Activated T-cell treated with anti-CD3 and anti-CD28 coated beads, Interleukin-2, amount 50 U/mL, for 24 hours (primary cell): ENCODE measurements around the gene VCPKMT.
A peak's percentile ranks its signal among the peaks of the same experiment; 100 is the strongest.

Experiments used
- DNase-seq: peaks from one replicate; pipeline ENCODE4 v3.0.0-alpha.2; 2020
- H3K27ac Mint-ChIP-seq: 2 replicates; pipeline ENCODE4 v1.8.0; 2020; ENCODE audit warnings: mild to moderate bottlenecking, mixed read lengths
- H3K27me3 Mint-ChIP-seq: 2 replicates; pipeline ENCODE4 v1.8.0; 2020; ENCODE audit warnings: mixed read lengths
- H3K36me3 Mint-ChIP-seq: 2 replicates; pipeline ENCODE4 v1.8.0; 2020; ENCODE audit warnings: low read depth, mixed read lengths
- H3K4me1 Mint-ChIP-seq: 2 replicates; pipeline ENCODE4 v1.8.0; 2020; ENCODE audit warnings: low read depth, mixed read lengths
- H3K4me3 Mint-ChIP-seq: 2 replicates; pipeline ENCODE4 v1.8.0; 2020; ENCODE audit warnings: mild to moderate bottlenecking, moderate library complexity, mixed read lengths
- H3K9me3 Mint-ChIP-seq: 2 replicates; pipeline ENCODE4 v1.8.0; 2020; ENCODE audit warnings: mixed read lengths

The VCPKMT gene

GRCh38 chr14:50116181-50116956 is at the start of gene VCPKMT:
Gene VCPKMT, minus strand, starts transcription at chr14:50116572. Its CDS starts 20 bp downstream, at chr14:50116552.
- peak; percentile 98 for DNase-seq
- H3K36me3 Mint-ChIP-seq, result peaks cover 63% of the 10 kb centered on the region
- peak within 1 kb of the TSS; percentile 96 for H3K4me3 Mint-ChIP-seq
- no peaks in the 10 kb centered on the region for H3K27me3 Mint-ChIP-seq
- H3K27ac Mint-ChIP-seq, result peak within 1 kb of the TSS; percentile 99
- no peaks in the 10 kb centered on the region for H3K9me3 Mint-ChIP-seq
- peaks cover 42% of the 10 kb centered on the region for H3K4me1 Mint-ChIP-seq

GRCh38 chr14:50156111-50156510 is 39.7 kb upstream of the VCPKMT start:
- no peak for DNase-seq
- Mint-ChIP-seq H3K4me1 (no peaks in the 10 kb centered on the region), H3K27ac (no peak overlapping the region), H3K27me3 (no peaks in the 10 kb centered on the region), H3K9me3 (no peaks in the 10 kb centered on the region), H3K36me3 (peaks cover 32% of the 10 kb centered on the region), H3K4me3 (no peak overlapping the region)

GRCh38 chr14:50148799-50149198 is 32.4 kb upstream of the VCPKMT start:
- DNase-seq, result no peak
- Mint-ChIP-seq H3K4me1 (no peaks in the 10 kb centered on the region), H3K27ac (no peak overlapping the region), H3K27me3 (no peaks in the 10 kb centered on the region), H3K36me3 (peaks cover 46% of the 10 kb centered on the region), H3K9me3 (no peaks in the 10 kb centered on the region), H3K4me3 (no peak overlapping the region)

GRCh38 chr14:50139192-50139591 is 22.8 kb upstream of the VCPKMT start:
- Mint-ChIP-seq H3K27me3 (no peaks in the 10 kb centered on the region), H3K9me3 (no peaks in the 10 kb centered on the region), H3K4me3 (no peak overlapping the region), H3K36me3 (peaks cover 12% of the 10 kb centered on the region), H3K4me1 (no peaks in the 10 kb centered on the region), H3K27ac (no peak overlapping the region)
- no peak for DNase-seq

GRCh38 chr14:50127802-50128201 is 11.4 kb upstream of the VCPKMT start:
- Mint-ChIP-seq H3K9me3 (no peaks in the 10 kb centered on the region), H3K36me3 (peaks cover 43% of the 10 kb centered on the region), H3K27ac (no peak overlapping the region), H3K27me3 (no peaks in the 10 kb centered on the region), H3K4me1 (peaks cover 2% of the 10 kb centered on the region), H3K4me3 (no peak overlapping the region)
- DNase-seq, result no peak

- DNase-seq, result no peak
- no peaks in the 10 kb centered on the region for H3K9me3 Mint-ChIP-seq
- peaks cover 23% of the 10 kb centered on the region for H3K36me3 Mint-ChIP-seq
- H3K4me3 Mint-ChIP-seq, result no peak overlapping the region
- H3K27ac Mint-ChIP-seq, result no peak overlapping the region
- H3K27me3 Mint-ChIP-seq, result no peaks in the 10 kb centered on the region
- H3K4me1 Mint-ChIP-seq, result peaks cover 2% of the 10 kb centered on the region
These were observed 6.7 kb upstream of the VCPKMT start for GRCh38 chr14:50123062-50123461.

- no peak overlapping the region for H3K4me3 Mint-ChIP-seq
- peaks cover 4% of the 10 kb centered on the region for H3K4me1 Mint-ChIP-seq
- H3K27me3 Mint-ChIP-seq, result no peaks in the 10 kb centered on the region
- H3K27ac Mint-ChIP-seq, result no peak overlapping the region
- H3K36me3 Mint-ChIP-seq, result peaks cover 22% of the 10 kb centered on the region
- DNase-seq, result no peak
- H3K9me3 Mint-ChIP-seq, result no peaks in the 10 kb centered on the region
These were observed 5.9 kb upstream of the VCPKMT start for GRCh38 chr14:50122291-50122690.

- peaks cover 25% of the 10 kb centered on the region for H3K36me3 Mint-ChIP-seq
- no peaks in the 10 kb centered on the region for H3K9me3 Mint-ChIP-seq
- no peak for DNase-seq
- H3K4me1 Mint-ChIP-seq, result peaks cover 10% of the 10 kb centered on the region
- no peak overlapping the region for H3K27ac Mint-ChIP-seq
- no peak overlapping the region for H3K4me3 Mint-ChIP-seq
- no peaks in the 10 kb centered on the region for H3K27me3 Mint-ChIP-seq
These were observed 5.1 kb upstream of the VCPKMT start for GRCh38 chr14:50121486-50121885.

- DNase-seq, result no peak
- no peak overlapping the region for H3K4me3 Mint-ChIP-seq
- H3K27me3 Mint-ChIP-seq, result no peaks in the 10 kb centered on the region
- H3K4me1 Mint-ChIP-seq, result peaks cover 34% of the 10 kb centered on the region
- no peak overlapping the region for H3K27ac Mint-ChIP-seq
- peaks cover 52% of the 10 kb centered on the region for H3K36me3 Mint-ChIP-seq
- H3K9me3 Mint-ChIP-seq, result no peaks in the 10 kb centered on the region
These were observed 1.1 kb upstream of the VCPKMT start for GRCh38 chr14:50117456-50117855.

GRCh38 chr14:50116966-50117365 is 594 bp upstream of the VCPKMT start:
- Mint-ChIP-seq H3K4me1 (peaks cover 36% of the 10 kb centered on the region), H3K27ac (peak overlapping the region; percentile 99), H3K27me3 (no peaks in the 10 kb centered on the region), H3K4me3 (peak overlapping the region; percentile 96), H3K36me3 (peaks cover 57% of the 10 kb centered on the region), H3K9me3 (no peaks in the 10 kb centered on the region)
- no peak for DNase-seq

GRCh38 chr14:50113381-50114035 is 2.9 kb downstream of the VCPKMT start:
- peaks cover 61% of the 10 kb centered on the region for H3K4me1 Mint-ChIP-seq
- no peaks in the 10 kb centered on the region for H3K27me3 Mint-ChIP-seq
- peak overlapping the region; percentile 70 for H3K27ac Mint-ChIP-seq
- DNase-seq, result no peak
- H3K9me3 Mint-ChIP-seq, result no peaks in the 10 kb centered on the region
- H3K4me3 Mint-ChIP-seq, result peak overlapping the region; percentile 96
- peaks cover 88% of the 10 kb centered on the region for H3K36me3 Mint-ChIP-seq

GRCh38 chr14:50110323-50111037 is 5.9 kb downstream of the VCPKMT start:
- no peak for DNase-seq
- Mint-ChIP-seq H3K4me3 (no peak overlapping the region), H3K4me1 (peaks cover 52% of the 10 kb centered on the region), H3K9me3 (no peaks in the 10 kb centered on the region), H3K36me3 (peaks cover 96% of the 10 kb centered on the region), H3K27me3 (no peaks in the 10 kb centered on the region), H3K27ac (peak overlapping the region; percentile 73)

GRCh38 chr14:50109342-50109741 is 7.0 kb downstream of the VCPKMT start:
- H3K9me3 Mint-ChIP-seq, result no peaks in the 10 kb centered on the region
- no peak for DNase-seq
- H3K27ac Mint-ChIP-seq, result peak overlapping the region; percentile 73
- H3K4me1 Mint-ChIP-seq, result peaks cover 50% of the 10 kb centered on the region
- no peaks in the 10 kb centered on the region for H3K27me3 Mint-ChIP-seq
- no peak overlapping the region for H3K4me3 Mint-ChIP-seq
- H3K36me3 Mint-ChIP-seq, result peaks cover 89% of the 10 kb centered on the region

GRCh38 chr14:50107850-50108249 is 8.5 kb downstream of the VCPKMT start:
- peaks cover 88% of the 10 kb centered on the region for H3K36me3 Mint-ChIP-seq
- DNase-seq, result no peak
- H3K4me3 Mint-ChIP-seq, result no peak overlapping the region
- H3K27me3 Mint-ChIP-seq, result no peaks in the 10 kb centered on the region
- H3K9me3 Mint-ChIP-seq, result no peaks in the 10 kb centered on the region
- peak overlapping the region; percentile 61 for H3K27ac Mint-ChIP-seq
- H3K4me1 Mint-ChIP-seq, result peaks cover 52% of the 10 kb centered on the region

GRCh38 chr14:50106178-50106577 is 10.2 kb downstream of the VCPKMT start:
- no peak overlapping the region for H3K4me3 Mint-ChIP-seq

More at GRCh38 chr14:50106178-50106577, 10.2 kb downstream of the VCPKMT start:
- peak overlapping the region; percentile 45 for H3K27ac Mint-ChIP-seq
- peaks cover 80% of the 10 kb centered on the region for H3K36me3 Mint-ChIP-seq
- H3K9me3 Mint-ChIP-seq, result no peaks in the 10 kb centered on the region
- no peak for DNase-seq
- no peaks in the 10 kb centered on the region for H3K27me3 Mint-ChIP-seq
- peaks cover 46% of the 10 kb centered on the region for H3K4me1 Mint-ChIP-seq
